Naive thymus-derived CD4-positive, alpha-beta T cell (primary cell): ENCODE results near the gene MLH3. TPM values are rescaled to one million over a fixed set of nuclear protein-coding genes. Genes with fewer than 3 reads are reported as not detected.

Experiments
- ATAC-seq: fragments of 150-1000 bp; cut with Tn5 transposase; 2 replicates; pipeline ENCODE4 v1.10.0; 2021; ENCODE audit warnings: mild to moderate bottlenecking, moderate library complexity
- CTCF ChIA-PET: fragments of 350-600 bp; sonication (Branson Sonifier 250); formaldehyde crosslinking; loops from one replicate; lab custom pipeline; 2021; ENCODE audit warnings: antibody characterized with exemption; lab: Charles Lee
- POLR2A ChIA-PET: fragments of 350-600 bp; sonication (Branson Sonifier 250); formaldehyde crosslinking; loops from one replicate; lab custom pipeline; 2021; ENCODE audit warnings: antibody characterized with exemption, inconsistent platforms; lab: Charles Lee
- DNase-seq, 9 donors: peaks; one replicate each; pipeline versions ENCODE4 v3.0.0 to v3.0.0-alpha.2; 2020 to 2022; ENCODE audit warnings: mixed read lengths in 1 of 9
- H3K27ac ChIP-seq: one replicate; pipeline ENCODE4 v1.7.0; 2013; ENCODE audit warnings: mild to moderate bottlenecking, low read depth, low read length, moderate library complexity
- H3K27me3 ChIP-seq, 2 donors: one replicate each; pipeline ENCODE4 v1.7.0; 2013; ENCODE audit warnings: low read length in 2 of 2, mild to moderate bottlenecking in 2 of 2, moderate library complexity in 2 of 2; ENCODE audit not compliant: control insufficient read depth in 2 of 2, insufficient read depth in 2 of 2
- H3K36me3 ChIP-seq, 3 experiments: 1 replicate in 2 of 3; 2 replicates in 1 of 3; pipeline ENCODE4 v1.7.0; 2013; ENCODE audit warnings: low read length in 3 of 3, mild to moderate bottlenecking in 3 of 3, moderate library complexity in 1 of 3; ENCODE audit not compliant: insufficient read depth in 3 of 3, control insufficient read depth in 2 of 3
- H3K4me1 ChIP-seq, 2 donors: one replicate each; pipeline ENCODE4 v1.7.0; 2013; ENCODE audit warnings: low read length in 2 of 2, mild to moderate bottlenecking in 2 of 2, moderate library complexity in 1 of 2; ENCODE audit not compliant: control insufficient read depth in 2 of 2, insufficient read depth in 2 of 2
- H3K4me3 ChIP-seq: 2 replicates; pipeline ENCODE4 v1.7.0; 2013; ENCODE audit warnings: mild to moderate bottlenecking, low read length
- H3K9me3 ChIP-seq, 3 experiments: 1 replicate in 2 of 3; 2 replicates in 1 of 3; pipeline ENCODE4 v1.7.0; 2013; ENCODE audit warnings: low read length in 3 of 3; ENCODE audit not compliant: control insufficient read depth in 2 of 3
- H3K27ac Mint-ChIP-seq, 9 donors: one replicate each; pipeline ENCODE4 v1.8.0; 2020 to 2022; ENCODE audit warnings: mixed read lengths in 9 of 9, mild to moderate bottlenecking in 8 of 9, moderate library complexity in 5 of 9, inconsistent platforms in 2 of 9
- H3K27me3 Mint-ChIP-seq, 5 donors: one replicate each; pipeline ENCODE4 v1.8.0; 2021 to 2022; ENCODE audit warnings: mixed read lengths in 5 of 5, mild to moderate bottlenecking in 1 of 5
- H3K36me3 Mint-ChIP-seq, 5 donors: one replicate each; pipeline ENCODE4 v1.8.0; 2020 to 2022; ENCODE audit warnings: mixed read lengths in 5 of 5, mild to moderate bottlenecking in 3 of 5, inconsistent platforms in 1 of 5
- H3K4me1 Mint-ChIP-seq, 7 donors: one replicate each; pipeline ENCODE4 v1.8.0; 2020 to 2022; ENCODE audit warnings: mixed read lengths in 7 of 7, mild to moderate bottlenecking in 3 of 7, inconsistent platforms in 1 of 7
- H3K4me3 Mint-ChIP-seq, 10 donors: one replicate each; pipeline ENCODE4 v1.8.0; 2020 to 2022; ENCODE audit warnings: mild to moderate bottlenecking in 10 of 10, mixed read lengths in 10 of 10, moderate library complexity in 6 of 10, inconsistent platforms in 2 of 10
- H3K9me3 Mint-ChIP-seq, 11 donors: one replicate each; pipeline ENCODE4 v1.8.0; 2020 to 2022; ENCODE audit warnings: mixed read lengths in 11 of 11, mild to moderate bottlenecking in 4 of 11, inconsistent platforms in 1 of 11, moderate library complexity in 1 of 11
- intact Hi-C, 2 donors: fragments of 100-400 bp; cut with micrococcal nuclease; formaldehyde crosslinking; loops; one replicate each; pipeline ENCODE4 v1.15.1; 2023
- polyA plus RNA-seq, 2 donors: library from polyadenylated mRNA; unstranded; fragments of 300-500 nt; fragmentation: Illumina TruSeq; gene quantifications; one replicate each; pipeline ENCODE4 v1.2.3, GENCODE V29; 2021
- total RNA-seq, 6 experiments: library from RNA in 5 of 6; stranded (reverse) in 5 of 6; gene quantifications; 1 replicate in 5 of 6; 2 replicates in 1 of 6; pipeline ENCODE4 v1.2.3 and lab custom pipeline; 2021 to 2026

Gene MLH3
- total and polyA plus RNA-seq, 7 experiments from 2014 or later: 11.4 to 26.7 (median 20.4) TPM

DNA sequence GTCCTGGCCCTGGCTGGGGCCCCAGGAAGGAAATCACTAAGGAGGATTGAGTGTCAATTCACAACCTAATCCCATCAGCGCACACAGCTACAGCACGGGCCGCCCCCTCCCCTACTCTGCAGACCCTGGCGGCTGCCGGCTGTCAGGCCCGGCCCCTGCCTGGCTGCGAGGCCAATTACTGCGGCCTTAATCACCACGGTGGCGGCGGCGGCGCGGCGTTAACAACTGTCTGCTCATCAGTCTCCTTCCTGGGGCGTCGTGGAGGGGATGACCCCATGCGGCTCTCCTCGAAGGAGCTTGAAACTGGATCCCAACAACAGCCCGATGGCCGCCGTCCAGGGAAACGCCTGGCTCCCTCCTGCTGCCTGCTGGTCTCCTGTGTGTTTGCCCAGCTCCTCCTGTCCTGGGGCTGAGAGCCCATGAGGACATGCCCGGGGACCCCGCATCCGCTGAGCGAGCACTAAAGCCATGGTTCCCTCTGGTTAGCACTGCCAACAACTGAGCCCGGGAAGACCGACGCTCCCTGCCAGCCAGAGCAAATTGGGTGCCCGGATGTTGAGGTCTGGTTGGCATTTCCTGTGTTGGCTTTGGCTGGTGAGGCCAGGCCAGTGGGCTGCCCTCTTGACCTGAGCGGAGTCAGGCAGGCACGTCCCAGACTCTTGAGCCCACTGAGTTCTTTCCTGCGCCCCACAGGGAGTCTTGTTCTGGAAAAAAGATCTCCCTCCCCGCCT is 70.4 kb downstream of the MLH3 start:
- ATAC-seq (no peak), DNase-seq (no peak)
- ChIA-PET POLR2A (interaction anchor here (0.9 kb wide), 1 partner anchor 75 kb away, joined by 3 read pairs; no protein-coding TSS in a partner anchor), CTCF (no interaction called here)
- H3K9me3 Mint-ChIP-seq: no peaks in the 10 kb centered on the region
- Histone ChIP-seq H3K4me3 (no peak overlapping the region), H3K27me3 (no peaks in the 10 kb centered on the region), H3K4me1 (no peaks in the 10 kb centered on the region), H3K27ac (no peak overlapping the region), H3K36me3 (no peaks in the 10 kb centered on the region), H3K9me3 (no peaks in the 10 kb centered on the region)
- H3K4me3 Mint-ChIP-seq: no peak overlapping the region
- H3K27me3 Mint-ChIP-seq: no peaks in the 10 kb centered on the region
- no peaks in the 10 kb centered on the region for H3K36me3 Mint-ChIP-seq
- H3K4me1 Mint-ChIP-seq: peaks cover 0 to 2% (median 0%) of the 10 kb centered on the region in 7 donors
- intact Hi-C loops: no loop called here
- H3K27ac Mint-ChIP-seq: no peak overlapping the region

DNA sequence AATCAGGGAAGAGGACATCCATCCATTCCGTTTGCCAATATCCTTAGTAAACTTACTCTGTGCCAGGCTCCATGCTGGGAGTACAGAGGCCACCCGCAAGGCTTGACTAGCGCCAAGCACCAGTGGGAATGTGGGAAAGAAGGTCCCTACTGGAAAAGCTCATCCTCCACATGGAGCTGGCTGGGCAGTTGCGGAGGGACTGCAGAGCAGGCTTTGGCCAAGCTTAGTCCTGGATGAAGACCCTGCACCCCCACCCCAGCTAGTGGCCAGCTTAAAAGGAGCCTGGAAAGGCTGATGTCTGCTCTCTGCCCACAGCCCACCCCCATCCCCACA is 70.9 kb downstream of the MLH3 start:
- H3K4me1 ChIP-seq: no peaks in the 10 kb centered on the region
- ChIA-PET POLR2A (interaction anchor here (0.9 kb wide), 1 partner anchor 76 kb away, joined by 3 read pairs; no protein-coding TSS in a partner anchor), CTCF (no interaction called here)
- H3K4me3 Mint-ChIP-seq: no peak overlapping the region
- H3K4me1 Mint-ChIP-seq: peaks cover 0 to 2% (median 0%) of the 10 kb centered on the region in 7 donors
- H3K36me3 ChIP-seq: no peaks in the 10 kb centered on the region
- no peaks in the 10 kb centered on the region for H3K27me3 Mint-ChIP-seq
- H3K36me3 Mint-ChIP-seq: no peaks in the 10 kb centered on the region
- DNase-seq (no peak), ATAC-seq (no peak)
- H3K9me3 ChIP-seq: no peaks in the 10 kb centered on the region
- H3K4me3 ChIP-seq: no peak overlapping the region
- no peak overlapping the region for H3K27ac ChIP-seq
- no peaks in the 10 kb centered on the region for H3K27me3 ChIP-seq
- H3K27ac Mint-ChIP-seq: no peak overlapping the region
- intact Hi-C loops: no loop called here
- no peaks in the 10 kb centered on the region for H3K9me3 Mint-ChIP-seq

DNA sequence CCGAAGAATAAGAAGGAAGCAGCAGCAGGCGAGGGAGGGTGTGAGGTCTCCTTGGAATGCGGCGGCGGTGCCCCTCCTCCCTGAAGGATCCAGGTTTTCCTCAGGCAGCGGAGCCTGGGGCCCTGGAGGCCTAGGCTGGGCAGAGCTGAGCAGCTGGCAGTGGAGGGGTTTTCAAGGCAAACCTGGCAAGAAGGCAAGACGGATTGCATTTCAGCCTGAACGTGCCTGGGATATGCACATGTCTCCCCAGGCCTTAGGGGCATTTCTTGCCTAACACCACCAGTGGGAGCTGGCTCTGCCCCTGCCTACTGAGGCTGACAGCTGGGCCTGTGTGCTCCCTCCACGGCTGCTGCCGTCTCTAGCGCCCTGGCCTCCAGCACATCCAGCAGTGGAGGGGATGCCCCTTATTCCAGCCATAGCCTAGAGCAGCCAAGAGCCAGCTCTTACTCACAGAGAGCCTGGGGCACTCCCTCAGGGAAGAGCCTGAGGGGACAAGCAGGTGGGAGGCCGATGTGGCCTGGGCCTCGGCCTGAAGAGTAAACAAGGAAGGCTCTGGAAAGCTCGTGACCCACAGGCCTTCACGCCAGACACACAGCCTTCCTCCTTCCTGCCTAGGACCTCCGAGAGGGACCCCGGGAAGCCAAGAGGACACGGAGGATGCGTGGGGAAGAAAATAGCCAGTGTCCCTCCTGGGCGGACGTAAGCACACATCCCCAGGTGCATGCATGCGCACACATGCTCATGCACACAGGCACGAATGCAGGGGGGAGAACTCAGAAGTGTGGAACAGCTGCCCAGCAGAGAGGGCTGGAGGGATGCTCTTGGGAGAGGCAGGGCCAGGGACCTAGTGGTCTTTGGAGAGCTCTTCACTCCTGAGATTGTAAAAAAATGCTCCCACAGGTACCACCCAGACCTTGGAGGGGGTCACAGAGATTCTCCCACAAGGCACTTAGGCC is 71.5 kb downstream of the MLH3 start:
- ChIA-PET POLR2A (no interaction called here), CTCF (no interaction called here)
- no peaks in the 10 kb centered on the region for H3K36me3 ChIP-seq
- intact Hi-C loops: no loop called here
- H3K36me3 Mint-ChIP-seq: no peaks in the 10 kb centered on the region
- H3K9me3 Mint-ChIP-seq: no peaks in the 10 kb centered on the region
- H3K27me3 ChIP-seq: no peaks in the 10 kb centered on the region
- DNase-seq (no peak), ATAC-seq (no peak)
- no peak overlapping the region for H3K27ac Mint-ChIP-seq
- no peak overlapping the region for H3K27ac ChIP-seq
- no peaks in the 10 kb centered on the region for H3K9me3 ChIP-seq
- H3K4me1 Mint-ChIP-seq: peaks cover 0 to 2% (median 0%) of the 10 kb centered on the region in 7 donors
- H3K4me3 Mint-ChIP-seq: no peak overlapping the region
- H3K27me3 Mint-ChIP-seq: no peaks in the 10 kb centered on the region
- no peaks in the 10 kb centered on the region for H3K4me1 ChIP-seq
- H3K4me3 ChIP-seq: no peak overlapping the region

DNA sequence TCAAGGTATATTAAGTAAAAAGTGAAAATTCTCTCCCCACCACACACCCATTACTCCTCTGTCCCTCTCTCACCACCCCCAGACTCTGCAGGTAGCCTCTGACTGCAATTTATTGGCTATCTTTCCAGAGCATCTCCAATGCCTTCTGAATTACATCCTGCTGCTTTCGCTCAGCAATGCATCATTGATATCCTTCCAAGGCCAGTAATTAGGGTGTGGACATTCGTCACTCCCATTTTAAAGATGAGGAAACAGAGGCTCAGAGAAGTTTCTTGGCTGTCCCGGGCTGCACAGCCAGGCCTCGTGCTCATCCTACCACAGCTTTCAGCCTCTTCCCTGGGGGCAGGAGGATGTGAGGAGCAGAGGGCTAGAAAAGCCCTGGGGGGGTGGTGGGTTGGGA is 72.2 kb downstream of the MLH3 start:
- CTCF ChIA-PET: no interaction called here

DNA sequence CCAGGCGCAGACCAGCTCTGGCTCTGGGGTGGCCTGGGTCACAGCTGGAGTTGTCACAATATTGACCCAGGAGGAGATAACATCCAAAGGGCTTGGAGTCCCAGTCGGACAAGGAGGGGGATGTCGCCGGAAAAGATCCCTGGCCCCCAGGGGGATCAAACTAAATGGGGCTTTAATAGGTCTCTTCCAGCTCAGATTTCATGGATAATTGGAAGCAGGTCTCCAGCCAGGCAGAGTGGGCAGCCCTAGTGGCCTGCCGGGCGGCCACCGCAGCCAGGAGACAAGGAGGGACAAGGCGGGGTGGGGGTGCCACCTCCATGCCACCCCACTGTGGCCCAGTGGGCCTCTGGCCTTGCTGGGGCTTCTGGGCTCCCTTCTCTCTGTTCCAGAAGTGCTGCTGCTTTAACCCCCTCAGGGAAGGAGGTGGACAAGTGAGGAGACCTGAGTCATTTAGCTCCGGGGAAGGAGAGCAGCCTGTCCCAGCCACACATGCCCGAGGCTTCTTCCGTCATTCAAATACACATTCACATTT is 72.8 kb downstream of the MLH3 start:
- Histone ChIP-seq H3K4me1 (no peaks in the 10 kb centered on the region), H3K27me3 (no peaks in the 10 kb centered on the region), H3K4me3 (no peak overlapping the region), H3K36me3 (no peaks in the 10 kb centered on the region), H3K27ac (no peak overlapping the region), H3K9me3 (no peaks in the 10 kb centered on the region)
- H3K27ac Mint-ChIP-seq: no peak overlapping the region
- DNase-seq (no peak), ATAC-seq (no peak)
- H3K4me3 Mint-ChIP-seq: no peak overlapping the region
- ChIA-PET CTCF (no interaction called here), POLR2A (no interaction called here)
- H3K27me3 Mint-ChIP-seq: no peaks in the 10 kb centered on the region
- H3K4me1 Mint-ChIP-seq: peaks cover 0 to 9% (median 4%) of the 10 kb centered on the region in 7 donors
- no peaks in the 10 kb centered on the region for H3K9me3 Mint-ChIP-seq
- H3K36me3 Mint-ChIP-seq: no peaks in the 10 kb centered on the region
- intact Hi-C loops: no loop called here

More for the DNA sequence above, 72.2 kb downstream of the MLH3 start:
- Mint-ChIP-seq H3K4me1 (peaks cover 0 to 5% (median 2%) of the 10 kb centered on the region in 7 donors), H3K27me3 (no peaks in the 10 kb centered on the region), H3K36me3 (no peaks in the 10 kb centered on the region), H3K27ac (no peak overlapping the region), H3K9me3 (no peaks in the 10 kb centered on the region), H3K4me3 (no peak overlapping the region)
- intact Hi-C loops: no loop called here
- Histone ChIP-seq H3K9me3 (no peaks in the 10 kb centered on the region), H3K36me3 (no peaks in the 10 kb centered on the region), H3K27ac (no peak overlapping the region), H3K27me3 (no peaks in the 10 kb centered on the region), H3K4me1 (no peaks in the 10 kb centered on the region), H3K4me3 (no peak overlapping the region)
- ATAC-seq: no peak
- POLR2A ChIA-PET: no interaction called here
- DNase-seq: no peak

DNA sequence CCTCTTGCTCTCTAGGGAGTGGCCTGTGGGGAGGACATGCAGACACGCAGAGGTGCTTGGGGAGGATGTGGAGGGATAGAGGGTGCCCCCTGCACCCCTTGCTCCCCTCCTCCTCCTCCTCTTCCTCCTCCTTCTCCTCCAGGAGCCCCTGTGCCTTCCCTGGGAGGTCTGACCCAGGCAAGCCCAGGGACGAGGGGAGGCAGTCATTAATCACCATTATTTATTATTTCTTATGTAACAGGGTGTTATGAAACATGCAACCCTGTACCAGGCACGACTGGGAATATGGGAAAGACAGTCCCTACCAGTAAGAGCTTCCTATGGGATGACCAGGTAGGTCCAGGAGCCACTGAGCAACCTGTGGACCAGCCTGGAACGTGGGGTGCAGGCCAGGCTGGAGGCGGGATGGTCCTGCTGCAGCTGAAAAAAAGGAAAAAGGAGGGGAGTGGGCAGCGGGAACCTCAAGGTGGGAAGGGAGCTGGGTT is 73.3 kb downstream of the MLH3 start:
- Histone ChIP-seq H3K4me3 (no peak overlapping the region), H3K27ac (no peak overlapping the region), H3K9me3 (no peaks in the 10 kb centered on the region), H3K36me3 (no peaks in the 10 kb centered on the region), H3K4me1 (no peaks in the 10 kb centered on the region), H3K27me3 (no peaks in the 10 kb centered on the region)
- Mint-ChIP-seq H3K9me3 (no peaks in the 10 kb centered on the region), H3K27ac (no peak overlapping the region), H3K4me1 (peaks cover 0 to 9% (median 4%) of the 10 kb centered on the region in 7 donors), H3K4me3 (no peak overlapping the region), H3K36me3 (no peaks in the 10 kb centered on the region), H3K27me3 (no peaks in the 10 kb centered on the region)
- CTCF ChIA-PET: no interaction called here
- ATAC-seq: no peak
- DNase-seq: no peak
- POLR2A ChIA-PET: no interaction called here
- intact Hi-C loops: no loop called here
